ENCODE data around the gene NHLH1. TPM values are rescaled to one million over a fixed set of nuclear protein-coding genes. Genes with fewer than 3 reads are reported as not detected.

Gene NHLH1
- total RNA-seq, 1 experiment from 2014 or later: not detected

DNA sequence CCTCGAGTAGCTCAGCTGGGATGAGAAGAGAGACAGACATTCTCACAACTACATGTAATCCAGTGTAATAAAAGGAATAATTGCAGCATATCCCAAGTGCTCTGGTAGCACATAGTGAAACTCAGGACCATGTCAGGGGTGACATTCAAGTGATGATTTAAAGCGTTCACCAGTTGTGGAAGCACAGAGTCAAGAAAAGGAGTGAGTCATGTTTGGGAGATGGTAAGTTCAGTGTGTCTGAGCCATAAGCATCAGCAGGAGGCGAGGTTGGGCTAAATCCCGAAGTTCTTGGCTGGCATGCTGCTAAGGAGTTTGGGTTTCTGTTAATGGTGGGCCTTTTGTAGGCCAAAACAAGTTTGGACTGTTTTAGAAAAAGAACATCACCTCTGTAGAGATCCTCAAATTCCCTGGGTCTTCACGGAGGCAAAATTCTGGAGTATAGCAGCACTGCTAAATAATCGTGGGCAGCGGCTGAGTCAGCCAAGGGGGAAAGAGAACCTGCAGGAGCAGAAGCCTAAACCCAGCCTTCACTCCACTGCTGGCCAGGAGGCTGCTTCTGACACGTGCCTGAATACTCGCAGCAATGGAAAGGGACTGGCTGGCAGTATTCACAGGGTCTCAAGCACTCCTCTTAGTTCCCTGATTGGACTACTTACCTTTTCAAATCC lies 7.2 kb upstream of the NHLH1 start:
- no peak for DNase-seq (ENCODE audit: low read depth)

DNA sequence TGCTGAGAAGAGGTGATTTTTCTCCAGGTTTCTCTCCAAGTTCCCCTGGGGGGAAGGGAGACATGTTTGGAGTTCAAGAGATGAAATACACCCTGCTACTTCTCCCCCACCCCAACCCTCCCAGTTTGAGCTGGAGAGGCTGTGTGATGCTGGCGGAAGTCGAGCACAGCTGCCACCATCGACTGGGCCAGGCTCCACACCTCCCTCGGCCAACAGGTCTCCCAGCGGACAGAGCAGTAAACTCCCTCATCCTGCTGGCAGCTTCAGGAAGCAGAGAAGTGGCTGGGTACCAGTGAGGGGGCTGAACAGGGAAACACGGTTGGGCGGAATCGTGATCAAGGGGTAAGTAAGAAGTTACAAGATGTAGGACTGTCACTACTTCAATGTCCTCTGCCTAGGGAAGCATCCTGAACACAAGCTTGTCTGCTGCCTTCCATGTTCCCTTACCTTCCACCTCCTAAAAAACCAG lies 6.6 kb upstream of the NHLH1 start:
- no peak for DNase-seq (ENCODE audit: low read depth)

DNA sequence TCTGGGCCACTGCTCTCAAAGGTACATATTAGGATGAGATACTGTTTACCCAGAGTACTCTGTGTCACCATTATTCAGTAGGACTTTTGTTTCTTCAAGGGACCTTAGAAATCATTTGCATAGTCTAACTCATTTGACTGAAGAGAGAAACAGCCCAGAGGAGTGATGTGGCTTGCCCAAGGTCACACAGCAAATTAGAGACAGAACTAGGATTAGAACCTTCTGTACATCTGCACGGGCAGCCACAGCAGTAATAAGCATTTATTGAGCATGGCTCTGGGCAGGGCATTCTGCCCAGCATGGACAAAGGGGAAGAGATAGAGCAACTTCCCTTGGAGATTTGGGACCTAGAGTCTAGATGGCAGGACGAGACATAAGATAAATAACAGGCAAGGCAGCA lies 5.7 kb upstream of the NHLH1 start:
- no peak for DNase-seq (ENCODE audit: low read depth)

DNA sequence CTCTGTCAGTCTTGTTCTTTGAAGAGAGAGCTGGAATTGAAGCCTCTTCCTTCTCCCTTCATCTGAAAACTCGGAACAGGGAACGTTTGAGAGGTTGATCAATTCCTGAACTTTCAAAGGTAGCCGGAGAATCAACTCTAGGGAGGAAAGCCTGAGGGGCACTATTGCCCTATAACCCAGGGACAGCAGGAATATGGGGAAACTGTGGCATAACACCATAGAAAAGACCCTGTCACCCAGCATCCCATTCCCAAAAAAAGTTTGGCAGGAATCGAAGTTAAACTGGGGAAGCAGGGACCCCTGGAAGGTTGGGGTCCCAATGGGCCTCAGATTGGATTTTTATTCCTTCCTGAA lies 5.1 kb upstream of the NHLH1 start:
- no peak for DNase-seq (ENCODE audit: low read depth)

DNA sequence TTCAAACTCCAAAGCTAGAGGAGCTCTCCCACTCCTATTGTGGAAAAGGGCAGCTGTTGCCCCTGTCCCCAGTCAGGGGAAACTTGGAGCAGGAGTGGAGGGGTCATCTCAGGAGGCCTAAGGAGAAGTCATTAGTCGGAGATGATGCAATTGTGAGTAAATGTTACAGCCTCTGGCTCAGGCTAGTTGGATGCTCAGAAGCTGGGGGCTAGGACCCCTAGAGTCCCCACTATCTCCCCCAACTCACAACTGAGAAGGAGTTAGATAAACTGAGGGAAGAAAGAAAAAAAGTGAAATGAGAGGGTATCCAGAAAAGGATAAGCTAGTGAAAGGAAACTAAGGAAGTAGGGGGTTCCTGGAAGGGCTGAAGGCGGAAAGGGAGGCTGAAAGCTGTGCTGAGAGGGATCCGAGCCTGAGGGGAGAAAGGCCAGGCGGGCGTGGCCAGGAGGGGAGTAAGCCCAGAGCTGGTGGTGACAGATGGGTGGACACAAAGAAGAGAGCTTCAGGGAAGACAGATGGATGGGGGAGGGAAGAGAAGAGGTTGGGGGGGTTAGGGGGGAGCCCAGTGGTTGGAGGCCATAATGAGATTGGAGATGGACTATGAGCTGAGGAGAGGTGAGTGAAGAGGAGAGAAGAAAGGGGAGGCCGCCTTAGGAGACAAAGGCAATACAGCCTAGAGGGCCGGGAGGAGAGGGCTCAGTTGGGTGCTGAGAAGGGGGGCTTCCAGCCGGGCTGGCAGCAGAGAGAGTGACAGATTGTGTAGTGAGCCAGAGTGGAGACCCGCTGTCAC lies 4.5 kb upstream of the NHLH1 start:
- DNase-seq (ENCODE audit: low read depth): no peak

DNA sequence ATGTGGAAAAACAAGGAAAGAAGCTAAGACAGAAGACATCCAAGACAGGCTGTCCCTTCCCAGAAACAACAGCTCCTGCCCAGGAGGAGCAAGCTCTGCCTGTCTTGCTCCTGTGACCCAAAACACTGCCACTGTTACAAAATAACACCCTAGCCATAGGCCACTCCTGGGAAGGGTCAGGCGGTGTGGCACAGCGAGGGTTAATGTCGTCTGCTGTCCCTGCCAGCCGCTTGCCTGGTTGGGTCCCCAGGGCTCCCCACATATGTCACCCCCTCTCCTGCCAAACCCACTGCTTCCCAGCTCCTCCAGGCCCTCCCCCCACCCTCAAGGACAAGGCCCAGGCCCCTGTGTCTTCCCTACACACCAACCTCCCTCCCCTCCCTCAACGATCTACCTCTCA lies 3.9 kb upstream of the NHLH1 start:
- no peak for DNase-seq (ENCODE audit: low read depth)

DNA sequence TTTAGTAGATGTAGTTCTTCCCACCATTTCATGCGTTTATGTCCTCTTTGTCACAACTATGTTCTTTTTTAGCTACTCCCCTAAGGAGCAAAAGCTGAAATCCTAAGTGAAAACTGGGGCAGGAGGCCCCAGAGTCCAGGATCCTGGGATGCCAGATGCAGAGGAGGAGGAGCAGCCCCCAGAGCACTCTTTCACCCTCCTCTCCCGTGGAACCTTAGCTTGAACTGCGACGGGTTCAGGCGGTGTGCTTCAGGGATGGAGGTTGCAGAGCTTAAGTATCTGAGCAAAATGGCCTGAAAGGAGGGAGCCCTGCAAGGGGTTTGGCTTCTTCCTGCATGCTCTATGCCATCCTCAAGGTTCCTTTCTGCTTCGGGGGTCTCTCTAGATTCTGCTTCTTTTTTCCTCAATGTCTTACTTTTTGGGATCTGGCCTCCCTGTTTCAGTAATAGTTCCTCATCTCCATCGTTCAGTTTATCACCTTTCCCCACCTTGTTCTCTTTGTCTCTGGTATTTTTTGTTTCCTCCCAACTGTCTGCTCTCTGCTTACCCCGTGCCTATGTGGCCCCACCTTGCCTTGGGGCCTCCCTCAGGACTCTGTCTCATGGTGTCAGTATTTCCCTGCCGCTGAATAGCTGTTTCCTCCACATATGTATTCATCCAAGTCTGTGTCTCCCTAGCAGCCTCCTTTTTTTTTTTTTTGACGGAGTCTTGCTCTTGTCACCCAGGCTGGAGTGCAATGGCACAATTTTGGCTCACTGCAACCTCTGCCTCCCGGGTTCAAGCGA lies 2.7 kb upstream of the NHLH1 start:
- no peak for DNase-seq (ENCODE audit: low read depth)

DNA sequence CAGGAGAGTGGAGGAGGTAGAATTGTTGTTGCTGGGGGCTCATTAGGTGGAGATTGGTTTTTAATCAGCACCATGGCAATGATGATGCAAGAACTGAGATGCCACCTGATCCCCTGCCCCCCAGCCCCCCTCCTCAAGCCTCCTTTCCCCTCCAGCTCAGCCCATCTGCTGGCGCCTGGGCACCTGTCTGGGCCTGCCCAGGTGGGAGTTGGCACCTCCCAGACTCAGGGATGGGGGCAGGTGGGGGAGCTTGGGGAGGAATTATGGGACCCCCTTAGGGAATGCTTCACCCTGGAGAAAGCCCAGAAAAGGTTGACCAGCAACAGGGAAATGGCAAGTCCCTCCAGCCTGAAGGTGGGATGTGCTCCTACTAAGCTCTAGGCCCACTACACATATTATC lies 1.5 kb upstream of the NHLH1 start:
- DNase-seq (ENCODE audit: low read depth): no peak

DNA sequence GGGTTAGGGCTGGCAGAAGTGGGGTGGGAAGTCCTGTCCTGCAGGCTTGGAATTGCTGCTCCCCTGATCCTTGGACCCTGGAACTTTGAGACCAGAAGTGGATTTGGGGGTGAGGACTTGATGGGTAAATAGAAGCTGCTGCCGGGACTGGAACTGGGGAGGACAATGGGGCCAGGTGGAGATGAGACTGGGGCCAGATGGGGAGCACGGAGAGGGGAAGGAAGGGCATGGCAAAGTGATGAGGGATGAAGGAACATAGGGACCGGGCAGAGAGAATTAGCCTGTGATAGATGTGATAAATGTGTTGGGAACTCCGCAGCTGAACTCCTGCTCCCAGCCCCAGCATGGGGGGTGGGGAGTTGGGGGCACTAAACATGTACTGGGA lies 637 bp downstream of the NHLH1 start:
- DNase-seq (ENCODE audit: low read depth): no peak

DNA sequence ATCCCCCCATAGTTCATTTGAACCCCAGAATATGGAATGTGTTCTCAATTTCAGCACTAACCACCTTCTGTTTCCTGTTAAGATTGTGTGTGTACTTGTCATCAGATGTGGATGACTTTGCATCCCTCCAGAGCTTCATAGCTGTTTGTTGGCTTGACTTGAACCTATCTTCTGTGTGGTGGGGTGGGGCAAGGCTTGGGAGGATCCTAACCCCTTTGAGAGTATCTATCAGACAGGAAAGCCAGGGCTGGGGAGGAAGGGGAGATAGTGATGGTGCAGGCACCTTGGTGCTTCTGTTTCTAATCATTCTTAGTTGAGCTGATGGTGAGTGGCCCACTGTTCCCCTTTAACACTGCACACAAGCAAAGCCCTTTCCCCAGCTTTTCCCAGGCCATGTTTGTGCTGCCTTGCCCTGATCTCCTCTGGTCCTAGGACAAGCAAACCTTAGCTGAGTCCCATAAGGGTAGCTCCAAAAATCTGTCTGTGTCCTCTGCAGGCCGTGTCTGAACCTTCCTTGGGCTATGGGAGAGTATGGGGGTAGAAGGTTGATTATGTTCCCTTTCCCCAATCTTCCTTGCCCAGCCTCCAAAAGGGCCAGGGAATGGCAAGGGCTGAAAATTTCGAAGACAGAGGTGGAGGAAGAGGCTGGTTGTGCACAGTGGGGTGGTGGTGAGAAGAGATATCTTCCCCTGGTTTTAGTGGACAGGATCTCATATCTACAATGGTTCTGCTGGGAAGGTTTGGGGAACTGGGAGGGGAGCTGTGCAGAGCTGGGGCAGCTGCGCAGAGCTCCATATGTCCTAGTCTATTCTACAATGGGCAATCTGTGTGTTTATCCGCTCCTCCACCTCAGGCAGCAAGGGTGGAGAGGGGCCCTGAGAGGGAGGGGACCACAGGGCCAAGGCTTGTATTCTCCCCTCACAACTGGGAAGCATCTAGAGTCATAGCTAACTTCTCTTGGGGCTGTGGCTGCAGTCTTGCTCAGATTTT lies 1.4 kb downstream of the NHLH1 start:
- DNase-seq (ENCODE audit: low read depth): no peak

DNA sequence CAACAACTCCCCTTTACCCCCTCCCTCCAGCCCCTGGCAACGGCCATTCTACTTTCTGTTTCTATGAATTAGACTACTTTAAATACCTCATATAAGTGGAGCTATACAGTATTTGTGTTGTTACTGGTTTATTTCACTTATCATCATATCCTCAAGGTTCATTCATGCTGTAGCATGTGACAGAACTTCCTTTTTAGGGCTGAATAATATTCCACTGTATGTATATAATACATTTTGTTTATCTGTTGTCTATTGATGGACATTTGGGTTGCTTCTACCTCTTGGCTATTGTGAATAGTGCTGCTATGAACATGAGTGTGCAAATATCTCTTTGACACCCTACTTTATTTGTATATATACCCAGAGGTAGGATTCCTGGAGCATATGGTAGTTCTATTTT lies 2.2 kb downstream of the NHLH1 start:
- DNase-seq (ENCODE audit: low read depth): no peak

DNA sequence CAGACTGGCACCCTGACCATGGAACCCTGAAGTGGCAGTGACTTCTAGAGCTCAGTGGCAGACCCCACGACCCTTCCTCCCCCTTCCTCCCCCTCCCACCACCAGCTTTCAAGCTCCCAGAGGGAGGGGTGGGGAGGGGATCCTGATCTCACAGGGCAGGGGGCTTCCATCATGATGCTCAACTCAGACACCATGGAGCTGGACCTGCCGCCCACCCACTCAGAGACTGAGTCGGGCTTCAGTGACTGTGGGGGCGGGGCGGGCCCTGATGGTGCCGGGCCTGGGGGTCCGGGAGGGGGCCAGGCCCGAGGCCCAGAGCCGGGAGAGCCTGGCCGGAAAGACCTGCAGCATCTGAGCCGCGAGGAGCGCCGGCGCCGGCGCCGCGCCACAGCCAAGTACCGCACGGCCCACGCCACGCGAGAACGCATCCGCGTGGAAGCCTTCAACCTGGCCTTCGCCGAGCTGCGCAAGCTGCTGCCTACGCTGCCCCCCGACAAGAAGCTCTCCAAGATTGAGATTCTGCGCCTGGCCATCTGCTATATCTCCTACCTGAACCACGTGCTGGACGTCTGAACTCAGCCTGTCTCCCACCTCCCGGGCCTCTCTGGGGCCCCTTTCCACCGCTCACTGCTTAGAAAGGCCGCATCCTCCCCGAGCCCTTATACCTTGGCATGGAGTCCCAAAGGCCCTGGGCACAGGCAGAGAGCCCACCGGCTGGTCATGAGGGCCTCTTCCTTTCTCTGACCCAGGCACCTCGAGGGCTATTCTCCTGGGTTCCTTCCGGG lies 3.9 kb downstream of the NHLH1 start:
- no peak for DNase-seq (ENCODE audit: low read depth)

DNA sequence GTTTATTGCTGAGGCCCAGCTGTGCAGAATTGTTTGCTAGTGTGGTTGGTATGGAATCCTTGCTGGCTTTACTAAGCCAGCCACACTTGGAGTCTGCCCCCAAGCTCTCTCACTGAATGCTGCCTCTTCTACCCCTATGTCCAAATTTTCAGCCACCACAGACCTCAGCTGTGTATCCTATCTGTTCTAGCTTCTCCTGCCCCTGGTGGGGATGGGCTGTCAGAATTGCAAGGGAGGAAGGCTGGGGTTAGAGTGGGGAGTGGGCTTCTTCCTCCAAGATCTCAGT lies 4.4 kb downstream of the NHLH1 start:
- DNase-seq (ENCODE audit: low read depth): no peak

DNA sequence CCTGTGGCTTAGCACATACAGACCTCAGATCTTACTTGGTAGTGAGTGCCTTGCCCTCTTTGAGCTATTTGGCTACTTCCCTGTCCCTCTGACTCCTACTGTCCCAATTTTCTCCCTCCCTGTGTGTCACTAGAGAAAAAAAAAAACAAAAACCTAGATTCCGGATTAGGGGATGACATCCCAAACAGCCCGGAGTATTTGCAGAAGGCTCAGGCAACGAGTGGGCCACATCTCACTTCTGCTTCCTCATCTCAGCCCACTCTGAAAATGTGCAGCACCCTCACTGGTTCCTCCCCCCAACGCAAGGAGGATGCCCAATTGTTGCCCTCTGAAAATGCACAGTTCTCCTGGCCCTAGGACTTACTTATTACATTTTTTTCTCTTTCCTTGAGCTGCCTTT lies 4.9 kb downstream of the NHLH1 start:
- no peak for DNase-seq (ENCODE audit: low read depth)

DNA sequence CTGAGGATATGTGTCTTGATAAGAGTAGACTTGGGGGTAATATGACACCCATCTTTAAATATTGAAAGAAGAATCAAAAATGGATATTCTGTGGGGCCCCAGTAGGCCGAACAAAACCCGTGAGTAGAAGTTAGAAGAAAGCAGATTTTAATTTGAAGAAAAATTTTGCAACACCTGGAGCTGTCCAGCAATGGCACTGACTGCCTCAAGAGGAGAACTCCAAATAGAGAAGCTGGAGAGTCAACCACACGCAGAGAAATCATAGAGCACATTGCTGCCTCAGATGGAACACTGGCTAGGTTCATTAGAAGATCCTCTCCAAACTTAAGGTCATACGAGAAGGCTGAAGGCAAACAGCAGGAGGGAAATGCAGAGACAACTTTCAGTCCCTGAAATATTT lies 6.8 kb downstream of the NHLH1 start:
- no peak for DNase-seq (ENCODE audit: low read depth)

DNA sequence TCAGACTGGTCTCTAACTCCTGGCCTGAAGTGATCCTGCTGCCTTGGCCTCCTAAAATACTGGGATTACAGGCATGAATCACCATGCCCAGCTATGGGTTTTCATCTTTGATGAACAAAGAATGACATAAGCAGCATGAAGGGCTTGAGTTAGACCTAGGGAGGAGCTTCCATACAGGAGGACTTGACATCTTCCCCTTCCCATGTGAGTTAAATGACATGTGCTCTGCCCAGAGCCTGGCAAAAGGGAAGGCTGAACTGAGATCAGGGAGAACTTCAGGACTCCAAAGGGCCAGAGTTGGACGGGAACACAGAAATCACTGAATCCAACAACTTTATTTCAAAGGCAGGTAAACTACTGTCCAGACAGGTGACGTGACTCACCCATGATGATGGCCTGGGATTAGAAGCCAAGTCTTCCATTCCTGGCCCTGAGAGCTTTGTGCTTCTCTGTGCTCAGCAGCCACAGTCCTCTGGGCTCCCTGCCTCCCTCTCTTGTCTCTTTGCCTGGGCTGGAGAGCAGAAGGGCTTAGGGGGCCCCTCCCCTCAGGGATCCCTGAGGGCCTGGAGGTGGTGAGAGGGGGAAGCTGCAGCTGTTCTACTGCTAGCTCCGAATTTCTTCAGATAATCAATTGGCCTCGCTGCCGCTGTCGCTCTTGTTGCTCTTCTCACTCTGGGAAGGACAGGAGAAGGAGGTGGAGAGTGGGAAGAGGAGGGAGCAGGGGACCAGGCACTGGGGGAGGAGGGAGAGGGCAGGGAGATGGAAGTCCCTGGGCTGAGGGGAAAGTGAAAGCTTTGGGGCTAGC lies 7.6 kb downstream of the NHLH1 start:
- no peak for DNase-seq (ENCODE audit: low read depth)

DNA sequence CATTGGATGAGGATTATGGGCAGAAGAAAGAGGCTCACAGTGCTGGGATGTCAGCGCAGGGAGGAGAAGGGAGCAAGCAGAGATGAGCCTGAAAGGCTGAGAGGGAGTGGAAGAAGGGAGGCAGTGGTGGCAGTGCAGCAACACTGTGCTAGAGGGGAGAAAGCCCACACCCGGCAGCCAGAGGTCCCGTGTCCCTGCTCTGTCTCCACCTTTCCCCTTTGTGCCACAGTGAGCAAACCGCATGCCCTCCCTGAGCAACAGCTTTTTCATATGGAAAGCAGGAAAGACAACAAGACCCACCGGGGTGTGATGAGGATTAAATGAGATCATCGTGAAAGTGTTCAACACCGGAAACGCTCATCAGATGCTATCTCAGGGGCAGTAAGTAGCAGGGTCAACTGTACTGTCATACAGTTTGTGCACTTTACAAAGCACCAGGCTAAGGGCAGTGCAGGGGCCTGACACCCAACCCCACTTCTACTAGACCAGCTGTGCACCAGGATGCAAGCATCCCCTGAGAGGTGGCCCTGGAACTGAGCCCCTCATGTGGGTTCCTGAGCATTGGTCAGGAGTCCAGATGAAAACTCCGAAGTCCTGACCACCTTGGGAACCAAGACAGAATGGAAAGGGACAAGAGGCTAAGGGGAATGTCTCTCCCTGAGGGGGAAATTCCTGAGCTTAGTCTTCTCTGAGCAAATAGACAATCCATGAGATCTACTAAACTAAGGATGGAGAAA lies 9.1 kb downstream of the NHLH1 start:
- DNase-seq (ENCODE audit: low read depth): peak; percentile 53

DNA sequence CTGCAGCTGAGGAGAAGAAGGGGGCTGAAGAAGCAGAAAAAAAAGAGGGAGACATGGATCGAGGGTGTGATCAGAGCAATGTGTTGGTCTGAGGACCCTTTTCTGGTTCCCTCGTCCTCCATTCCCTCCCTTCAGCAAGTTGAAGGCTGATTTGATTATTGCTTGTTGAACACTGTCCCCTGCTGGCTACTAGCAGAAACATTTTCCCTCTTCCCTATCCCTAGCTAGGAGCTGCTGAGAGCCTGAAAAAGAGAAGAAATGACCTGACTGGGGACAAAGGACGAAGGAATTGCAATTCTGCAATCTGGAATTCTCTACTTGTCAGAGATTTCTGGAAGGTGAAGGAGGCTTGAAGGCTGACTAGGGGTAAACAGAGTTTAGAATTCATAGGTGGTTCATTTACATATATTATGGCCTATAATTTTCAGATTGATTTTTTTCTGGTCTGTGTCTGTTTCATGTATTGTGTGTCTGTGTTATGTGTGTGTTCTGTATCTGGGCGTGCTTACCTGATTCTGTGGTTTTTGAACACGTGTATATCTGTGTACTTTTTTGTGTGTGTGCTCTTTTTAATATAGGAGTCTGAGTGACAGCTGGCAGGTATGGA lies 9.8 kb downstream of the NHLH1 start:
- DNase-seq (ENCODE audit: low read depth): peak; percentile 62

DNA sequence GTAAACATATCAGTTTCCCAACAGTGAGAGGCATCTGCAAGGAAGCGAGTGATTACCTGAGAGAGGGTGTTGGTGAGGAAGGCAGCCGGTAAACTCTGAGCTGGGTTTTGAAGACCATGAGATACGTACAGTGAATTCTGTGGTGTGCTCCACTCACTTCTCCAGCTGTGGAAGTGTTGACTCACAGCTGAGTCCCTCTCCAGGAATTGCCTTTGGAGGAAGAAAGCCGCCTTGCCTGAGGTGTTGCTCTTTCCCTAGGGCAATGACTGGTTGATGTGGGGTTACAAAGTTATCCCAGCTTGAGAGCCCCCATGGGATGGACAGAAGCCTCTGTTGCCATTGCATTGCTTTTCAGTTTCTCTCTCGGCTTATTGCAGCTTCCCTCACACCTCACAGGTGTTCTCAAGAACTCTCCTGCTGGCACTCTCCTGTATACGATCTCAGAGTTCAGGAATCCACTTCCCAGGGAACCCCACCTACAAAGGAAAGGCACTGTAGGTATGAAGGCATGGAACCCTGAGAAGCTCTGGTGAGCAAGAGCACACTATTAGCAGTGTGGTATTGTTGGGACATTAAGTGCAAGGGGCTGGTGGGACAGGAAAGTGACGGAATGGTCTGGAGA lies 10.8 kb downstream of the NHLH1 start:
- DNase-seq (ENCODE audit: low read depth): peak; percentile 52

Measured in RPMI7951 (cell line).